ENCODE results near the gene BPIFB1. TPM values are rescaled to one million over a fixed set of nuclear protein-coding genes. Genes with fewer than 3 reads are reported as not detected.

BPIFB1 gene
- total RNA-seq, 1 experiment from 2014 or later, result not detected

DNA sequence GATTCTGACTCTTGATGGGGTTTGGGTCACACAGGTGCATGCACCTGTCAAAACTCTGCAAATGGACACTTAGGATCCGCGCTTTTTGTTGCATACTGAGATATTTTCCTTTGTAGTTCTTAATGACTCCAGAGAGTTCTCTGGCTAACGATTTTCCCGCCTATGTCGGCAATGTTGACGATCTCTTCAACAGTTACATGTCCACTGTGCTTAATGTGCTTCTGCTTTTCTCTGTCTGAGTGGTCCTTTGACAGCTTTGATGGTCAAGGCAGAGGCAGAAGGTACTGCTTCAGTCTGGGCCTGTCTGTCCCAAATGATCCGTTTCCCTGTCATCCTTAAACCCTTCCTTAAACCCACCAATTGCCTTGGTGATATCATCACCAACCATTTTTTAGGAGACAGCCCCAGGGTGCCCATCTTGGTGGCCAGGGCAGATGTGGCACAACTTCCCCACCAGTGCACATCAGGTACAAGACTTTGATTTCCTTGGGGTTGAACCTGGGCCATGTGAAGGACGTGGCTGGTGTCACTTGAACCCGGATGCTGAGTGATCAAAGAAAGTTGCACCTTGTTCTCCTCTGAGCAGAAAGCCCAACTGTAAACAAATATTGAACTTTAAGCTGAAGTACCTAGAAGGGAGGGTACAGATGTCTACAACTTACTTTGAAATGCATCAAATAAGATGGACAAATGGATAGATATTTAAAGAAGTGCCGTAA is 10.7 kb upstream of the BPIFB1 start (continued):
- TF ChIP-seq, protein P1, sequence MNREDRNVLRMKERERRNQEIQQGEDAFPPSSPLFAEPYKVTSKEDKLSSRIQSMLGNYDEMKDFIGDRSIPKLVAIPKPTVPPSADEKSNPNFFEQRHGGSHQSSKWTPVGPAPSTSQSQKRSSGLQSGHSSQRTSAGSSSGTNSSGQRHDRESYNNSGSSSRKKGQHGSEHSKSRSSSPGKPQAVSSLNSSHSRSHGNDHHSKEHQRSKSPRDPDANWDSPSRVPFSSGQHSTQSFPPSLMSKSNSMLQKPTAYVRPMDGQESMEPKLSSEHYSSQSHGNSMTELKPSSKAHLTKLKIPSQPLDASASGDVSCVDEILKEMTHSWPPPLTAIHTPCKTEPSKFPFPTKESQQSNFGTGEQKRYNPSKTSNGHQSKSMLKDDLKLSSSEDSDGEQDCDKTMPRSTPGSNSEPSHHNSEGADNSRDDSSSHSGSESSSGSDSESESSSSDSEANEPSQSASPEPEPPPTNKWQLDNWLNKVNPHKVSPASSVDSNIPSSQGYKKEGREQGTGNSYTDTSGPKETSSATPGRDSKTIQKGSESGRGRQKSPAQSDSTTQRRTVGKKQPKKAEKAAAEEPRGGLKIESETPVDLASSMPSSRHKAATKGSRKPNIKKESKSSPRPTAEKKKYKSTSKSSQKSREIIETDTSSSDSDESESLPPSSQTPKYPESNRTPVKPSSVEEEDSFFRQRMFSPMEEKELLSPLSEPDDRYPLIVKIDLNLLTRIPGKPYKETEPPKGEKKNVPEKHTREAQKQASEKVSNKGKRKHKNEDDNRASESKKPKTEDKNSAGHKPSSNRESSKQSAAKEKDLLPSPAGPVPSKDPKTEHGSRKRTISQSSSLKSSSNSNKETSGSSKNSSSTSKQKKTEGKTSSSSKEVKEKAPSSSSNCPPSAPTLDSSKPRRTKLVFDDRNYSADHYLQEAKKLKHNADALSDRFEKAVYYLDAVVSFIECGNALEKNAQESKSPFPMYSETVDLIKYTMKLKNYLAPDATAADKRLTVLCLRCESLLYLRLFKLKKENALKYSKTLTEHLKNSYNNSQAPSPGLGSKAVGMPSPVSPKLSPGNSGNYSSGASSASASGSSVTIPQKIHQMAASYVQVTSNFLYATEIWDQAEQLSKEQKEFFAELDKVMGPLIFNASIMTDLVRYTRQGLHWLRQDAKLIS (CRISPR knock-in tag; IDR thresholded peaks at IDR 0.05; ENCODE audit: borderline replicate concordance), result no peak
- TF ChIP-seq EMX1 (CRISPR knock-in tag; IDR thresholded peaks at IDR 0.05), result no peak
- TF ChIP-seq ELF4 (CRISPR knock-in tag; IDR thresholded peaks at IDR 0.05; ENCODE audit: low read depth), result no peak
- no peak for TF ChIP-seq FOXJ3 (CRISPR knock-in tag; IDR thresholded peaks at IDR 0.05; ENCODE audit: borderline replicate concordance)
- TF ChIP-seq, protein P2, sequence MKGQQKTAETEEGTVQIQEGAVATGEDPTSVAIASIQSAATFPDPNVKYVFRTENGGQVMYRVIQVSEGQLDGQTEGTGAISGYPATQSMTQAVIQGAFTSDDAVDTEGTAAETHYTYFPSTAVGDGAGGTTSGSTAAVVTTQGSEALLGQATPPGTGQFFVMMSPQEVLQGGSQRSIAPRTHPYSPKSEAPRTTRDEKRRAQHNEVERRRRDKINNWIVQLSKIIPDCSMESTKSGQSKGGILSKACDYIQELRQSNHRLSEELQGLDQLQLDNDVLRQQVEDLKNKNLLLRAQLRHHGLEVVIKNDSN (CRISPR knock-in tag; IDR thresholded peaks at IDR 0.05), result no peak

DNA sequence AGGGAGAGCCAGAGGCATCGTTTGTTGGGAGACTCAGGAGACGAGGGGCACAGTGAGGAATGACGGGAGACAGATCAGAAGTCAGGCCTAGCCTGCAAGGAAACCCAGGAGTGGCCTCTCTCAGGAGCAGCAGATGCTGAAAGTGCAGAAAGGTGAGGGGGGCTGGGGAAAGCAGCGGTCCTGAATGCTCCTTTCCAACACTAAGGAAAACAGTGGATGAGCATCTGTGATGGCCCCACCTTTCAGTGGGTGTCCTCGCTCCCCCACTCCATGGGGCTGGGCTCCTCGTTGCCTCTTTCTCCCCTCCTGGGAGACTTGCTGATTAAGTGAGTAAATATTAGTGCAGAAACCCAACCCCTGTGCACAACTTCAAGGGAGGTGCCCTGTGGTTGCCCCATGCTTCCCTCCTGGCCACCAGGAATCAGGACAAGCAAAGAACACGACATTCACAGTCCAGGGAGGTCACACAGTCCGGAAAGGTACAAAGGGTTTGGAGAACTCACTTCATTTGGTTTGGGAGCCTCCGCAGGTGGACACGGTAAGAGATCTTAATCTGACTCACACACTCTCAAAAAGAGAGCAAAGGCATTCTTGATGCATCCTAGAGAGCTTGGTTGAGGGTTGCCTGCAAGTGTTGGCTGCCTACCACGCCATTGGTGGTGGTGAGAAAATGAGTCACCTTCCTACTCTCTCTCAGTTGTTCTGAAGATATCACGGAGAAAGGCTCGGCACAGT is 9.7 kb upstream of the BPIFB1 start:
- CTCF ChIA-PET, result interaction anchor here (2.1 kb wide), 1 partner anchor 11 kb away, joined by 7 read pairs; no protein-coding TSS in a partner anchor
- TF ChIP-seq CREB1 (CRISPR knock-in tag; IDR thresholded peaks at IDR 0.05), result no peak
- no peak for TF ChIP-seq PRRX2 (CRISPR knock-in tag; IDR thresholded peaks at IDR 0.05)
- no peak for TF ChIP-seq JAZF1 (CRISPR knock-in tag; IDR thresholded peaks at IDR 0.05)
- TF ChIP-seq ZNF396 (CRISPR knock-in tag; IDR thresholded peaks at IDR 0.05; ENCODE audit: borderline replicate concordance), result no peak
- TF ChIP-seq, protein P3, sequence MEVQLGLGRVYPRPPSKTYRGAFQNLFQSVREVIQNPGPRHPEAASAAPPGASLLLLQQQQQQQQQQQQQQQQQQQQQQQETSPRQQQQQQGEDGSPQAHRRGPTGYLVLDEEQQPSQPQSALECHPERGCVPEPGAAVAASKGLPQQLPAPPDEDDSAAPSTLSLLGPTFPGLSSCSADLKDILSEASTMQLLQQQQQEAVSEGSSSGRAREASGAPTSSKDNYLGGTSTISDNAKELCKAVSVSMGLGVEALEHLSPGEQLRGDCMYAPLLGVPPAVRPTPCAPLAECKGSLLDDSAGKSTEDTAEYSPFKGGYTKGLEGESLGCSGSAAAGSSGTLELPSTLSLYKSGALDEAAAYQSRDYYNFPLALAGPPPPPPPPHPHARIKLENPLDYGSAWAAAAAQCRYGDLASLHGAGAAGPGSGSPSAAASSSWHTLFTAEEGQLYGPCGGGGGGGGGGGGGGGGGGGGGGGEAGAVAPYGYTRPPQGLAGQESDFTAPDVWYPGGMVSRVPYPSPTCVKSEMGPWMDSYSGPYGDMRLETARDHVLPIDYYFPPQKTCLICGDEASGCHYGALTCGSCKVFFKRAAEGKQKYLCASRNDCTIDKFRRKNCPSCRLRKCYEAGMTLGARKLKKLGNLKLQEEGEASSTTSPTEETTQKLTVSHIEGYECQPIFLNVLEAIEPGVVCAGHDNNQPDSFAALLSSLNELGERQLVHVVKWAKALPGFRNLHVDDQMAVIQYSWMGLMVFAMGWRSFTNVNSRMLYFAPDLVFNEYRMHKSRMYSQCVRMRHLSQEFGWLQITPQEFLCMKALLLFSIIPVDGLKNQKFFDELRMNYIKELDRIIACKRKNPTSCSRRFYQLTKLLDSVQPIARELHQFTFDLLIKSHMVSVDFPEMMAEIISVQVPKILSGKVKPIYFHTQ (CRISPR knock-in tag; IDR thresholded peaks at IDR 0.05), result no peak
- no peak for TF ChIP-seq ZNF121 (CRISPR knock-in tag; IDR thresholded peaks at IDR 0.05)
- no peak for TF ChIP-seq JUN (CRISPR knock-in tag; IDR thresholded peaks at IDR 0.05)
- no peak for TF ChIP-seq GRHL2 (CRISPR knock-in tag; IDR thresholded peaks at IDR 0.05; ENCODE audit: insufficient replicate concordance, severe bottlenecking)
- no peak for TF ChIP-seq SMAD4 (CRISPR knock-in tag; IDR thresholded peaks at IDR 0.05)
- TF ChIP-seq, protein P4, sequence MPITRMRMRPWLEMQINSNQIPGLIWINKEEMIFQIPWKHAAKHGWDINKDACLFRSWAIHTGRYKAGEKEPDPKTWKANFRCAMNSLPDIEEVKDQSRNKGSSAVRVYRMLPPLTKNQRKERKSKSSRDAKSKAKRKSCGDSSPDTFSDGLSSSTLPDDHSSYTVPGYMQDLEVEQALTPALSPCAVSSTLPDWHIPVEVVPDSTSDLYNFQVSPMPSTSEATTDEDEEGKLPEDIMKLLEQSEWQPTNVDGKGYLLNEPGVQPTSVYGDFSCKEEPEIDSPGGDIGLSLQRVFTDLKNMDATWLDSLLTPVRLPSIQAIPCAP (CRISPR knock-in tag; IDR thresholded peaks at IDR 0.05), result no peak
- TF ChIP-seq, protein P5, sequence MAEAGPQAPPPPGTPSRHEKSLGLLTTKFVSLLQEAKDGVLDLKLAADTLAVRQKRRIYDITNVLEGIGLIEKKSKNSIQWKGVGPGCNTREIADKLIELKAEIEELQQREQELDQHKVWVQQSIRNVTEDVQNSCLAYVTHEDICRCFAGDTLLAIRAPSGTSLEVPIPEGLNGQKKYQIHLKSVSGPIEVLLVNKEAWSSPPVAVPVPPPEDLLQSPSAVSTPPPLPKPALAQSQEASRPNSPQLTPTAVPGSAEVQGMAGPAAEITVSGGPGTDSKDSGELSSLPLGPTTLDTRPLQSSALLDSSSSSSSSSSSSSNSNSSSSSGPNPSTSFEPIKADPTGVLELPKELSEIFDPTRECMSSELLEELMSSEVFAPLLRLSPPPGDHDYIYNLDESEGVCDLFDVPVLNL (CRISPR knock-in tag; IDR thresholded peaks at IDR 0.05; ENCODE audit: borderline replicate concordance, low read depth), result no peak
- no peak for TF ChIP-seq ETV6 (CRISPR knock-in tag; IDR thresholded peaks at IDR 0.05)
- TF ChIP-seq, protein P6, sequence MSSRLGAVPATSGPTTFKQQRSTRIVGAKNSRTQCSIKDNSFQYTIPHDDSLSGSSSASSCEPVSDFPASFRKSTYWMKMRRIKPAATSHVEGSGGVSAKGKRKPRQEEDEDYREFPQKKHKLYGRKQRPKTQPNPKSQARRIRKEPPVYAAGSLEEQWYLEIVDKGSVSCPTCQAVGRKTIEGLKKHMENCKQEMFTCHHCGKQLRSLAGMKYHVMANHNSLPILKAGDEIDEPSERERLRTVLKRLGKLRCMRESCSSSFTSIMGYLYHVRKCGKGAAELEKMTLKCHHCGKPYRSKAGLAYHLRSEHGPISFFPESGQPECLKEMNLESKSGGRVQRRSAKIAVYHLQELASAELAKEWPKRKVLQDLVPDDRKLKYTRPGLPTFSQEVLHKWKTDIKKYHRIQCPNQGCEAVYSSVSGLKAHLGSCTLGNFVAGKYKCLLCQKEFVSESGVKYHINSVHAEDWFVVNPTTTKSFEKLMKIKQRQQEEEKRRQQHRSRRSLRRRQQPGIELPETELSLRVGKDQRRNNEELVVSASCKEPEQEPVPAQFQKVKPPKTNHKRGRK (CRISPR knock-in tag; IDR thresholded peaks at IDR 0.05; ENCODE audit: borderline replicate concordance), result no peak
- TF ChIP-seq RELA (CRISPR knock-in tag; IDR thresholded peaks at IDR 0.05; ENCODE audit: borderline replicate concordance), result no peak
- Mint-ChIP-seq H3K36me3 (no peaks in the 10 kb centered on the region), H3K9me3 (no peaks in the 10 kb centered on the region), H3K4me1 (peaks cover 17% of the 10 kb centered on the region), H3K4me3 (no peak overlapping the region), H3K27ac (no peak overlapping the region), H3K27me3 (ENCODE audit: low read depth) (no peaks in the 10 kb centered on the region; the same call in 1 of the 2 replicates)
- ATAC-seq (no peak), DNase-seq (ENCODE audit: low spot score) (no peak)
- POLR2A ChIA-PET, result no interaction called here
